Caki2 (cell line): Measurements from ENCODE around the gene EFR3B. TPM values are rescaled to one million over a fixed set of nuclear protein-coding genes. Genes with fewer than 3 reads are reported as not detected.

ENCODE experiments used
- DNase-seq: peaks from one replicate; pipeline ENCODE4 v3.0.0-alpha.2; 2015; ENCODE audit warnings: low read depth
- in situ Hi-C: cut with HindIII; loops from 2 replicates; pipeline ENCODE4 v1.10.0; 2016; ENCODE audit warnings: low sequenced_read_pairs, low pct_unique_long_range_greater_than_20kb, mixed read lengths
- total RNA-seq: library from RNA; depleted of rRNA; stranded (reverse); fragments of >200 nt; shearing (Covaris generic); gene quantifications from 2 replicates; pipeline ENCODE4 v1.2.3, GENCODE V29; 2014; ENCODE audit warnings: low replicate concordance

The EFR3B gene
- total RNA-seq, 1 experiment from 2014 or later, result 0.71 TPM

DNA sequence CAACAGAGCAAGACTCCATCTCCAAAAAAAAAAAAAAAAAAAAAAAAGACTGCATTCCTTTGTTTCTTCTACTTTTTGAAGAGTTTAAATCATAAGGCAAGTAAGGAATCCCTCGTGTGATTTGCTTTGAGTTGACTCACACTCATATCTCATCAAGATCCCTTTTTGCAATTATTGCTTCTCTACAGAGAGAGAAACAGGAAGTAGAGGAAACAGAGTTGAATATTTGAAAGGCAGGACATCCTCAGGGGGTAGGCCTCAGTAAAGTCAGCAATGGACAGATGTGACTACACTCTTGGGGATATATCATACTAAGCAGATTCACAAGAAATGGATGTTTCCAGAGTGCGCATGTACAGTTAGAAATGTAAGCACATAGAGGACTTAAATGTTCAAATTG, 11.2 kb upstream of the EFR3B start:
- DNase-seq, result no peak
- in situ Hi-C loops, result no loop called here

DNA sequence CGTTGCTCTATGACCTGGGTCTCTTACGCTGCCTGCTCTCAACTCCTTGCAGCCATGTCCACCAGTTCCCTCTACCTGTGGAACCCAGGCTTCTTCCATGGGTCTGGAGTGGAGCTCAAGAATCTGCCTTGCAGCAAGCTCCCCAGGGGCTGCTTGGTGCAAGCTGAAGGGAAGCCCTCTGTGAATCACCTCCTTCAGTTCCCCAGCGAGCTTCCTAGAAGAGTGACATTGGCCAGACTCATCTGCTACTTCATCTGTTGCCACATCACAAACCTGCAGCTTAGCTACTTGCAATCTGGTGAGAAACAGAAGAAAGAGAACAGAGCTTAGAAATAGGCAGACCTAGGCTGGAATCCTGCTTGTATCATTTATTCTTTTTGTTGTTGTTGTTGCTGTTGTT, 9.8 kb upstream of the EFR3B start:
- in situ Hi-C loops, result no loop called here
- no peak for DNase-seq

DNA sequence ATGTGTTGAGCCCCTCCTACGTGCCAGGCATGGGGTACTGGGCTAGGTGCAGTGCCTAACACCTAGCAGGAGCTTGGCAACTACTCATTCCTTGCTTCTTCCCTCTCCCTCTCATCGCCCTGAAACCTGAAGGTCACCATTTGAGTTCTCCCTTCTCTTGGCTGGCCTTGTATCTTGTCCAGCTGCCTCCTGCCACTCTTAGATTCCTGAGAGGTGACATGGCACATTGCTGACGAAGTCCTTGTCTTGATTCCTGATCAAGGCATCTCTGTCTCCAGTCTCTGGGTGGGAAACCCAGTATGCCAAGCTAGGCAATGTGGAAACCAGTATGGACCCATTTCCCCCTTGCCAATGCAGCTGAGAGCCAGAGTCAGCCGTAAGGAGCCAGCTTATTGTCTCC, 9.0 kb upstream of the EFR3B start:
- in situ Hi-C loops, result no loop called here
- no peak for DNase-seq

DNA sequence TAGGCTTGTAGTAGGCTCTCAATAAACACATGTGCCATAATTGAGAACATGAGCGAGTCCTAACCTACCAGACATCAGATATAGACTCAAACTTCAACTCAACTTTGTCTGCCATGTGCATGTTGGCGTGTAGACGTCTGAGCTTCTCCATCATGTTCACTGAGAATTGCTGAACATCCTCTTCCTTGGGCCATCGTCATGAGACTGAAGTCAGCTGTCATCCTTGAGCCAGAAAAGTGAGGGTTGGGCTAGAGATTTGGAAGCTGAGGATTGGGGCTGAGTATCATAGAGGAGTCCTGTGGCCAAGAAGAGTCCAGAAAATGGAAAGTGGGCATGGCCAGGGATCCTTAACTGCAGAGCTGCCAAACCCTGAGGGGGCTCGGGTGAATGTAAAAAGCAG, 7.8 kb upstream of the EFR3B start:
- DNase-seq, result no peak
- in situ Hi-C loops, result no loop called here

DNA sequence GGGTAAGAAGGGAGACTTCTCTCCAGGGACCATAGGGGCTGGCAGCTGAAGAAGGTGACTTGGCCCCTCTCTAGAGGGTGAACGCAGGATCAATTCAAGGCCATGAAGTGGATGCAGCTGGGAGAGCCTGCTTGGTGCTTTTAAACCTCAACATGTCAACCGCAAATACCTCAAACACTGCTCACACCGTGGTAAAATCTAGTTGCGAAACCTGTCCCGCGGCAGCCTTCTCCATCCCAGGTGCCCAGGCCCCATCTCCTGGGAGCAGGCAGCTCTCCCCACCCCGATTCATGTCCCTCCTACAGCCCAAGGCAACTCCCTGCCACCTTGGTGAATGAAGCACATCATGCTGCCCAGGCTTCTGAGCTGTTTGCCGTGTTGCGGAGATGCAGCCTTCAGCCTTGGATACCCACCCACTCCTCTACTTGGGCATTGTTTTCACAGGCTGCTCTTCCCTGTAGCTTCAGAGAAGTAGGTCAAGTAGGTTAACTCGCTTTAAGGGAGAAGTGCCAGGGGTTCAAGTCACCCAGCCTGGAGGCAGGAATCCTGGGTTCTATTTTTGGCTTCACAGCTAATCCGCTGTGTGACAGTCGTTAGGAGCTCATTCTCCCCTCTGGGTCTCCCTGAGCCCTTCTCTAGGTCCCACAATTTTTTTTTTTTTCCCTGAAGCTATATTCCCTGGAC, 6.2 kb upstream of the EFR3B start:
- in situ Hi-C loops, result no loop called here

DNA sequence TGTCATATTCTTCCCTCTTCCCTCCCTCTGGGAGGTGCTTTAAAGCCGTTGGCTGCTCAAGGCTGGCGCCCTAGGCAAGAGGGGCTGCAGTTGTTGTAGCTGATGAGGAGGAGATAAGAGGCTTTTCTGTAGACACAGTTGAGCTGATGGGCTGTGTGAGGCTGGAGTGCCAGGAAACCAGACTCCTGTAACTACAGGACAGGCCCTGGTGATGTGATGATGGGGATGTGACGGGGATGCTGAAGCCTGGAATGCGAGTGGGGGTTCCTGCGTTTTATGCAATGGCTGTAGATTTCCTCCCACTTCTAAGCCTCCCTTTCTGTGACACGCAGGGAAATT, 5.7 kb upstream of the EFR3B start:
- no peak for DNase-seq
- in situ Hi-C loops, result no loop called here

More for the DNA sequence above, 6.2 kb upstream of the EFR3B start:
- DNase-seq, result no peak

DNA sequence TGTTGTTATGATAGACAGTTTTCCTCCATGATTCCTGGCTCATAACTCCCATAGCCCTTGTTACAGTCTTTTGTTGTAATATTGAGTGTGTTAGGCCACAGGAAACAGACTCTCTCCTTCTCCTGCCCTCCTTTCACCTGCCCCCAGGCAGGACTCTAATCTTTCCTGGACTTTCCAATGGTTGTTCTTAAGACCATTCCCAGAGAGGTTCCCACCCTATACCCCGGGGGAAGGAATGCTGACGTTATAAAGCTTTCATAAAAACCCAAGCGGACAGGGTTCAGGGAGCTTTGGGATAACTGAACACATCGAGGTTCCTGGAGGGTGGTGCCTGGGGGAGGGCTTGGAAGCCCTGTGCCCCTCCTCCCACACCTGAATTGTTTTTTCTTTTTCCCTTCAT, 2.8 kb upstream of the EFR3B start:
- in situ Hi-C loops, result no loop called here
- DNase-seq, result no peak

DNA sequence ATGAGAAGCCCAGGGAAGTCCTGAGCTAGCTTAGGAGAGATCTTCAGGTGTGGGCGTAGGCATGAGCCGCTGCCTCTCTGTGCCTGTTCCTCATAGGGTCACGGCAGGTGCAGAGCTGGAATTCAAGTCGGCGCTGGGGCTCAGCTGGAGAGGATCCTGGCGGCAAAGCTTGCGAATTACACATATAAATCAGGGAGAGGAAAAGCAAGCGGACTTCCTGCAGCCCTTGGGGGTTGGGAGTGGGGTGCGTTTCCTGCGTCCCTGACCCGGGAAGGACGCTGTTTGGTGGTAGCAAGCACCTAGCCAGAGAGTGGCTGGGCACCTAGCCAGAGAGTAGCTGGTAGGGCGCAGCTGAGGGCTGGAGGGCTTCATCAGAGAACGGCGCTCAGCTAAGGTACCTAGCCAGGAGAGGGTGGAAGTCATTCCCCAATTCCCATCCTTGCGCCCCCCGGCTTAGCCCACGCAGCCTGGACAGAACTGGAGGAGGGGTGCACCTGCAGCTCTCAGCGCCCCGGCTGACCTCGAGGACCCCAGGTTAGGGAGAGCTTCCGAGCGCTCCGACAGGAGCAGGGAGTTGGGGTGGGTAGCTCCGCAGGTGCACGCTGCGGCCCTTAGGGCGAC, 459 bp upstream of the EFR3B start:
- in situ Hi-C loops, result no loop called here
- DNase-seq, result no peak

DNA sequence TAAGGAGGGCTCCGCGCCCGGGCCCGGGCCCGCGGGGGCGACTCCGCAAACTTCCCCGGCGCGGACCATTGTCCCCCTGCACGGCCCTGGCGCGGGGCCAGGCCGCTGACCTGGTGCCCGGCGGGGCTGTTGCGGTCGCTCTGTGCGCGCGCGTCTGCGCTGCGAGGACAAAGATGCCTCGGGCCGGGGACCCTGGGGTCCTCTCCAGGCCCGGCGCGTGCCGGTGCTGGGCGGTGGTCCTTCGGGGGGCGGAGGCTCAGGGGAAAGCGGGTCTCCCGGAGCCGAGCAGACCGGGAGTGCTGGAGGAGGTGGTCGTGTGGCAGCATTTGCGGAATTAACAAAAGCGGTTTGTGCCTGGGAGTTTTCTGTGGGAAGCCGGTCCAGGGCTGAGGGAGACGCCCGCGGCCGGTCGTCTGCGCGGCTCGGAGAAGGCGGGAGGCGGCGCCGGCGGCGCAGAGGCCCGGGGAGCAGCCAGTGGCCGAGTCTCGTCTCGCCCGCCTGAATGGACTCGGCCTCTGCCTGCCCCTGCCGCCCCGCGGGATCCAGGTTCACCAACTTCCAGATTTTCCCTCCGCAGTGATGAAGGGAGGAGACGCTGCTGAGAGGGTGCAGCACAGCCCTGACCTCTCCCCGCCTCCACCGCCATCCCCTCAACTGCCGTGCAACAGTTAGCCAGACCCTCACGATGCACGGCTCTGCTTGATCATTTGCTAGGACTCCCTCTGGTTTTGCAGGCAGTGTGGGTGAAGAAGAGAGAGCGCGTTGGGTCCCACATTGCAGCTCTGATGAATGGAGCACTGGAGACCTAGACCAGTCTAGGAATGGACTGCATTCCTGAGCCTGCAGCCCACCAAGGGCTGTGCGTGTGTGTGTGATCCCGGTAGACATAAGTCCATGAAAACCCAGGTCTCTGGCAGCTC, 705 bp downstream of the EFR3B start:
- in situ Hi-C loops, result no loop called here

DNA sequence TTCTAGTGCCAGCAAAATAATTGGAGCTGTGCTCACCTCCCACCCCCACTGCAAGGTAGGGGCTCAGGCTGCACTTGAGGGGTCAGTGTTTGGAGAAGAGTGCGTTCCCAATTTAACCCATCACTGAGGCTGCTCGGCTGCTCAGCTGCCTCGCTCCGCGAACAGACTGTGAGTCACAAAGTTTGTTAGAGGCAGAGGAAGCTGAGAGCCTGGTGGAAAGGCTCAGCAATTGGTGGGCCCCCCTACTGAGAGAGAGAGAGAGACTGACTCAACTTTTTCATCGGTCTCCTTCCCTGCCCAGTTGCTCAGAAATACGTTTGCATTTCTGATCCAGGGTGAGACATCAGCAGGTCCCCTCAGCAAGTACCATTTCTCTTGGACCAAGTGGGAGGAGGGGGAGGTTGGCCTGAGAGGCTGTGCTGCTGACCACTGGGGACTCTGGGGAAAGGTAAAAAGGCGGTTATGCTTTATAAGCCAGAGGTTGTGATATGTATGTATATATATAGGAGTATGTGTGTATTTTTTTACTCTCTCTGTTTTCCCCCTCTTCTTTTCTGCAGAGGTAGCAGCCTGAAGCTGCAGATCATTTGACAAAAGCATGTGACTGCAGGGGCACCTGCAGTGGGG, 1.5 kb downstream of the EFR3B start:
- peak; percentile 69 for DNase-seq
- in situ Hi-C loops, result no loop called here

More for the DNA sequence above, 705 bp downstream of the EFR3B start:
- DNase-seq, result peak; percentile 33

DNA sequence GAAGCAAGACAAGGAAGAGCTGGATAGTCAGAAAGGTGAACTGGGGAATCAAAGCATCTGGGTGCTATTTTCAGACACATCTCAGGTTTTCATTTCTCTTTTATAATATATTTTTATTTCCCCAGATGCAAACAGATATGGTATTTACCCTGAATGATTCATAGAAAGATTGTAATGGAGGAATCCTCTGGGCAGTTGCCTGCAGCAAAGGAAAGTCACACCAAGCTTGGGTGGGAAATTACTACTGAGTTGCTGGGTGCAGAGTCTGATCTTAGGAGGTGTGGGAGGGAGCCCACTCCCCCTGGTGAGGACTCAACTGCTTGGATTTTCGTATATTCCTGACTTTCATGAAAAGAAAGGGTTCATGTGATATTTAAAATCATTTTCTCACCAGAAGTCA, 2.1 kb downstream of the EFR3B start:
- DNase-seq, result no peak
- in situ Hi-C loops, result no loop called here

DNA sequence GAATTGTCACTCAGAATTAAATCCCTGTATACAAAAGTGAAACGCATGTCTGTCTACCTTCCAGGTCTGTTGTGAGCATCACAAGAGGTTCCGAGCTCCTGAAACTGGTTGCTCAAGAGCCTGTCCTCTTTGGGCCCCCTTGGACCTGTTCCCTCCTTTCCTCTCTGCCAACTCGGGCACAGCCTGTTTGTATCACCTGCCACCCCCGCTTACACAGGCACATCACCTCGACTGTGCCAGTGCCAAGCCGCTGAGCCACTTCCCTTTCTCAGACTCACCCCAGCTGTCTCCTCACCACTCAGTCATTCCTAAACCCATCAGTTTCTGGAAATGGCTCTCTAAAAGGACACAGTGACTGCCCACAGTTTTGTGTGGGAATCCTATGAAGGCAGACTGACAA, 3.1 kb downstream of the EFR3B start:
- DNase-seq, result no peak
- in situ Hi-C loops, result no loop called here

DNA sequence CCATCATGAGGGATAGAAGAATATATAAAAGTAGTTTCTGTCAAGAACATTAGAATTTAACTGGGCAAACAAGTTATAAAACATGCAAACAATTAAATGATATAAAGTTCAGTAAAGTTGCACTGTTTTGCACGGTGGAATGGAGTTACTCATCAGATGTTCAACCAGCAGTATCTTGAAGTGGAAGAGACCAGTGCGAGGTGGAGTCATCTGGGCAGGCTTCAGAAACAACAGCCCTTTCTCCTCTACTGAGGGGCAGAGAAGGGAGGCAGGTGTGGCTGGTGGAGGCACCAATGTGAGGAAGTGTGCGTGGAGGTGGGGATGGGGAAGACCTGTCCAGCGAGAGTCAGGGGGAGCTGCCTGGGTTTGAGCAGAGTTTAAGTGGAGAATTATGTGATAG, 7.5 kb downstream of the EFR3B start:
- in situ Hi-C loops, result no loop called here
- no peak for DNase-seq

DNA sequence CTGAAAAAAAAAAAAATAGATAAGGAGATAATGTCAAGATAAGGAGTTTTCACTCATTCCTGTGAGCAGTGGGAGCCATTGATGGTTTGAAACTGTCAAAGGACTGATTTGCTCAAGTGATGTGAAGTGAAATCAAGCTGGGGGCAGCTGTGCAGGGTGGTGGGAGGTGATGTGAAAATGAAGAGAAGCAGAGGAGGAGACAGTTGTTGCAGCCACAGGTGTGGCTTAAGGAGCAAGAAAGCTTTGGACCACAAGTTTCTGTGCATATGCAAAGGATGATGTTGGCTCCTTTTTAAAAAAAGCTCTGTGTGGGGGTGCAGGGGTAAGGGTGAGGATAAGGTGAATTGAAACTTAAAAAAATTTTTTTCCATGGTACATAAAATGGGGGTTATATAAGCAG, 8.3 kb downstream of the EFR3B start:
- in situ Hi-C loops, result no loop called here
- DNase-seq, result no peak

DNA sequence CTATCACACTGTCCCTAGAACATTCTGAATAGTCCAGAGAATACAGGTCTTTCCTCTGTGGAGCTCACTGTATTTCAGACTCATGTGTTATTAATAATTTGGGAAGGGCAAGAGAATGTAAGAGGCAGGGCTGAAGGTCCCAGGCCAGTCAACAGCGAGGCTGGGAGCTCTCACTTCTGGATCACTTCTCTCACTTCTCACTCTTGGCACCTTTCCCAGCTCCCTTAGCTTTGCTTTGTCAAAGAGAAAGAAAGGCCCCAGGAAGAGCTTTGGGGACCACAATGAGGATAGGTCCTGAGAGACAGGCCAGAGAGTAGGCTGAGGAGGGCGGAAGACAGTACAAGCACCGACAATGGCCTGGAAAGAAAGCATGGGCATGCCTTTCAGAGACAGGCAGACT, 11.2 kb downstream of the EFR3B start:
- in situ Hi-C loops, result no loop called here
- DNase-seq, result no peak

DNA sequence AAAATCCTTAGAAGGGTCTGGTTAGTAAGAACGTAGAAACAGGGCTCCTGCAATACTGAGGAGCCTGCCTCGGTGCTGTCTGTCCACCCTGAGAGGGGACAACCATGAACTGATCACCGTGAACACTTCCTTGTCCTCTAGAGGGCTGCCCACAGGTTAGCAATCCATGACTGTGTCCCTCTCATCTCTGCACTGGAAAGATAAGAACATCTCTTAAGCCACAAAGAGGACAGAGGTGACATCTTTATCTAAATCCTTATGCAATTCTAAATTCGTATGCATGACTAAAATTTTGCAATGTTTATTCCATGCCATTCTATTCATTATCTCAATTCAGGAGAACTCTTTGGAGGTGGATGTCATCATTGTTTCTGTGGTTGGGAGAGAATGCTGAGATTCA, 12.8 kb downstream of the EFR3B start:
- DNase-seq, result no peak
- in situ Hi-C loops, result no loop called here

DNA sequence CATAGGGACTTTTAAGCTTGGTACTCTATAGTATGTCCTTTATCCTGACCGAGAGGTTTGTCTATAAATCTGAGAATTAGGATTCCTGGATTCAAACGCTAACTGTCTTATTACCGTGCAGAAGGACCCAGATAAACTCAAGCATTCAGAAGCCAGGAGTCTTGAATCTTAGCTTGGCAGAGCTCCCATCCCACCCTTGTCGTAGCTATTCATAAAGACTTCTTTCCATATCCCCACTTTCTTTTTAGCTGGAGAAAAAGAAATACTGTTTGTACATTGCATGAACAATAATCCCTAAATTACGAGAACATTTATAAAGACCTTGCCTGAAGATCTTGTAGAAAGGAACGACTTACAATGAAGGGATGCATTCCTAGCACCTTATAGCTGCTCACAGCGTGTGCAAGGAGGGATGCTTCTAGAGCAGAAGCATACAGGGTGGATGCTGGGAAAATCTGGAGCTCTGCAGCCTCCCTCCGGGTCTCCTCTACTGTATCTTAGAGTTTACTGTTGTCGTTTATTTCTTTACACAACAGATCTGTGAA, 13.6 kb downstream of the EFR3B start:
- DNase-seq, result no peak
- in situ Hi-C loops, result no loop called here

DNA sequence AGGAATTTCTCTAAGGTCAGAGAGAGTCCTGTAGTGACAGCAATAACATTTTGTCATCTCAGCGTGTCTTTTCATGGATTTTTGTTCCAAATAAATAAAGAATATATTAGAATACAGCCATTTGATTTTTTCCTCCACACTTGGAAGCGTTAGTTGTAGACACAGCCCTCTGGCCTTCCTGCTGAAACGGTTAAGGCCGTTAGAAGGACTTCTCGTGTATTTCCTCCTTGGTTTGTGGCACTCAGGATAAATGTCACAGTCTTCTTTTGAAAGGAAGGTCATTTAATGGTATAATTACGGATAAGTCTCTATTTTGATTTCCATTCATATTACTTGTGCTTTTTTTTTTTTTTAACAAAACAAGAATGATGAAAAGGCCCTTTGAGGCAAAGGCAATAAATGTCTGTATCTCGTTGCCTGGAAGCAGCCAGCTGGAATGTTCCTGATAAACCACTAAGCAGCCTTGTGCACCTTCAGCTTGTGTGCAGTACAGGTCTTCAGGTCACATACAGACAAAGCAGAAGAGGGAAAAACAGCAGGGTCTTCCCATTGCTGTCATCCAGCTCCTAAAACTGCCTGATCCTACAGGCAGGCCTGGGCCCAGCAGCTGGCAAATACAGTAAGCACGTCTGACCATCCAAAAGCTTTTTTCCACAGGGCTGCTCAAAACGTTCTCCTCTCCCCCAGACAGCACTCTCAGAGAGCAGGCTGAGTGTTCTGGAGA, 14.4 kb downstream of the EFR3B start:
- DNase-seq, result no peak
- in situ Hi-C loops, result no loop called here
